Endothelial cell of umbilical vein (primary cell): ENCODE results near the gene IFI27.
"Not testable (repeated sequence)": the region's sequence is repeated elsewhere in the genome, so short reads cannot be mapped to it uniquely, and the experiment has no call there.

Source experiments
- CTCF ChIP-seq, 2 donors: IDR thresholded peaks; 1 replicate in 1 of 2; 2 replicates in 1 of 2; pipeline ENCODE4 v1.5.1; 2011; ENCODE audit warnings: low read length in 2 of 2, mild to moderate bottlenecking in 2 of 2, moderate library complexity in 2 of 2, control low read depth in 1 of 2, inconsistent platforms in 1 of 2, low read depth in 1 of 2; ENCODE audit not compliant: insufficient read depth in 1 of 2; ENCODE audit errors: extremely low read depth in 1 of 2
- EZH2 ChIP-seq: IDR thresholded peaks from 2 replicates; pipeline ENCODE4 v1.6.1; 2012; ENCODE audit warnings: borderline replicate concordance, low read depth, mild to moderate bottlenecking, moderate library complexity, low read length, inconsistent platforms; ENCODE audit not compliant: severe bottlenecking
- JUN ChIP-seq: IDR thresholded peaks from 2 replicates; pipeline ENCODE4 v1.6.1; 2011; ENCODE audit warnings: borderline replicate concordance, low read depth; ENCODE audit not compliant: insufficient read length, insufficient read depth
- MAX ChIP-seq: IDR thresholded peaks from 2 replicates; pipeline ENCODE4 v1.6.1; 2011; ENCODE audit not compliant: insufficient read depth, insufficient read length
- POLR2A ChIP-seq: IDR thresholded peaks from 2 replicates; pipeline ENCODE4 v1.6.1; 2012; ENCODE audit warnings: low read depth, mild to moderate bottlenecking, control low read depth, low read length

GRCh38 chr14:94156143-94156542 lies 45.6 kb downstream of the IFI27 start:
- not testable (repeated sequence) for TF ChIP-seq EZH2; POLR2A; CTCF (IDR thresholded peaks at IDR 0.05; ENCODE audit: extremely low read depth in 1 of 2, insufficient read depth in 1 of 2, low read depth in 1 of 2, low read length in 2 of 2); MAX; JUN
